ENCODE results near the gene TFPT.

DNA sequence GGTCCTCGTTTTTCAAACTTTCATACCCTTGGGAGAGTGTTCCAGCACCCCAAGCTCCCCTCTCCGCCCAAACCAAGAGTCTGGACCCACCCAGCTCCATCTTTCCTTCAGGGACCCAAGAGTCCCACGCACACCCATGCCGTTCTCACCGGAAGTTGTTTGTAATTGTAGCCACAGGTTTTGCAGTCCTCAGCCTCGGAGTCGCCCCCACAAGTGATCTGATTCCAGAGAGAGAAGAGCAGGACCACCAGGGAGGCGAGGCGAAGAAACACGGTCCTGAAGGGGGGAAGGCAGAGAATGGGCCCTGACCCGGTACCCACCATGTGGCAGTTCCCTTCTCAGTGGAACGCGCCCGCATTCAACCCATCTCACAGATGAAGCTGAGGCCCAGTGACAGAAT is 47.4 kb upstream of the TFPT start:
- TF ChIP-seq POLR2A (IDR thresholded peaks at IDR 0.05), result no peak
- TF ChIP-seq, protein P1, sequence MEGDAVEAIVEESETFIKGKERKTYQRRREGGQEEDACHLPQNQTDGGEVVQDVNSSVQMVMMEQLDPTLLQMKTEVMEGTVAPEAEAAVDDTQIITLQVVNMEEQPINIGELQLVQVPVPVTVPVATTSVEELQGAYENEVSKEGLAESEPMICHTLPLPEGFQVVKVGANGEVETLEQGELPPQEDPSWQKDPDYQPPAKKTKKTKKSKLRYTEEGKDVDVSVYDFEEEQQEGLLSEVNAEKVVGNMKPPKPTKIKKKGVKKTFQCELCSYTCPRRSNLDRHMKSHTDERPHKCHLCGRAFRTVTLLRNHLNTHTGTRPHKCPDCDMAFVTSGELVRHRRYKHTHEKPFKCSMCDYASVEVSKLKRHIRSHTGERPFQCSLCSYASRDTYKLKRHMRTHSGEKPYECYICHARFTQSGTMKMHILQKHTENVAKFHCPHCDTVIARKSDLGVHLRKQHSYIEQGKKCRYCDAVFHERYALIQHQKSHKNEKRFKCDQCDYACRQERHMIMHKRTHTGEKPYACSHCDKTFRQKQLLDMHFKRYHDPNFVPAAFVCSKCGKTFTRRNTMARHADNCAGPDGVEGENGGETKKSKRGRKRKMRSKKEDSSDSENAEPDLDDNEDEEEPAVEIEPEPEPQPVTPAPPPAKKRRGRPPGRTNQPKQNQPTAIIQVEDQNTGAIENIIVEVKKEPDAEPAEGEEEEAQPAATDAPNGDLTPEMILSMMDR (IDR thresholded peaks at IDR 0.05), result no peak
